ENCODE results near the gene RAD9A. TPM values are rescaled to one million over a fixed set of nuclear protein-coding genes. Genes with fewer than 3 reads are reported as not detected.

RAD9A gene
- total and polyA plus RNA-seq, 2 of the 4 experiments (the other 2 are of a cell fraction), result 2.0 to 10.3 TPM

DNA sequence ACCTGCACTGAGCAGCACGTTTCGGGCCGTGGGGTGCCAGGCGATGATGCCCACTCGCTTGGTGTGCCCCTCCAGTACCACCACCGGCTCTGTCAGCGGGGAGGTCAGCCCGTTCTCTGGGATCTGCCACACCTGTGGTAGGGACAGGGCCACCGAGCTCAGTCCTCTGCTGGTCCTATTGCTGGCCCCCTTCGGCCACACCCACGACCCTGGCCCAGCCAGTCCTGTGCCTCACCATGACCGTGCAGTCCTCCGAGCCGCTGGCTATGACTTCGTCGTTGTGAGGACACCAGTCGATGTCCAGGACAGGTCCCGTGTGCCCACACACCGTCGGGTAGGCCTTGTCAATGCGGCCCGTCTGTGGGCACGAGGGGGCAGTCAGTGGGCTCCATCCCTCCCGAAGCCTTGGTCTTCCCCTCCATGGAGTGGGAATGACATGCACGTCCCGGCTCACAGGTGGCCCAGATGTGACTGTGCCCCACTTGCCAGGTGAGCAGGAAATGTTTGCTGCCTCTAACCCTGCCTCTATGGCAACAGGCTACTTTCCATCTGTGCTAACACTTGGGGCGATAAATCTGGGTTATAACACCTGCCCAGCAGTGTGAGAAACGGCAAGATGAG lies 50.1 kb downstream of the RAD9A start:
- H3K4me1 ChIP-seq (ENCODE audit: control insufficient read depth, insufficient read depth, low read length), result peaks cover 3% of the 10 kb centered on the region; the same call in 1 of the 2 replicates
- ChIA-PET CTCF (no interaction called here), POLR2A (ENCODE audit: unreplicated experiment) (interaction anchor here (0.5 kb wide), 1 partner anchor 11 kb away, joined by 3 read pairs; no protein-coding TSS in a partner anchor)
- peaks cover 8% of the 10 kb centered on the region; the same call in 1 of the 2 replicates for H3K9me1 ChIP-seq (ENCODE audit: insufficient read depth, low read length)
- intact Hi-C loops (cut with micrococcal nuclease), result no loop called here
- H2AK5ac ChIP-seq (ENCODE audit: low read depth, low read length), result peak overlapping the region; percentile 15; the same call in 1 of the 2 replicates
- no peak overlapping the region for H3K4me3 ChIP-seq (ENCODE audit: insufficient read depth, low read depth, low read length)
- no peak overlapping the region for H3K56ac ChIP-seq (ENCODE audit: extremely low read depth, insufficient read depth, low read length)
- no peak overlapping the region for H3K23ac ChIP-seq (ENCODE audit: low read depth, low read length)
- no peak overlapping the region for H2BK5ac ChIP-seq (ENCODE audit: low read depth, low read length, poor library complexity, severe bottlenecking)
- 88% methylated on average over 22 of the region's 28 CpGs; no CpG with 5 or more reads in 1 of the 2 experiments for WGBS, 2 experiments (ENCODE audit: extremely low coverage in 2 of 2, insufficient read length in 1 of 2)
- H2AFZ ChIP-seq (replicated peaks; ENCODE audit: low read length, poor library complexity), result no peak overlapping the region
- H3K79me1 ChIP-seq (ENCODE audit: low read depth in 1 of 2, low read length in 2 of 2), result peaks cover 8 to 26% of the 10 kb centered on the region in 2 experiments
- no peak for TF ChIP-seq CEBPB (IDR thresholded peaks at IDR 0.05; ENCODE audit: low read depth, low read length)
- no peak for TF ChIP-seq MXI1 (IDR thresholded peaks at IDR 0.05; ENCODE audit: borderline replicate concordance, low read depth, low read length)
- no peak for TF ChIP-seq NFE2L2 (IDR thresholded peaks at IDR 0.05; ENCODE audit: low read depth, low read length)
- no peak for TF ChIP-seq RCOR1 (IDR thresholded peaks at IDR 0.05; ENCODE audit: insufficient replicate concordance, low read length)
- TF ChIP-seq, protein P1, sequence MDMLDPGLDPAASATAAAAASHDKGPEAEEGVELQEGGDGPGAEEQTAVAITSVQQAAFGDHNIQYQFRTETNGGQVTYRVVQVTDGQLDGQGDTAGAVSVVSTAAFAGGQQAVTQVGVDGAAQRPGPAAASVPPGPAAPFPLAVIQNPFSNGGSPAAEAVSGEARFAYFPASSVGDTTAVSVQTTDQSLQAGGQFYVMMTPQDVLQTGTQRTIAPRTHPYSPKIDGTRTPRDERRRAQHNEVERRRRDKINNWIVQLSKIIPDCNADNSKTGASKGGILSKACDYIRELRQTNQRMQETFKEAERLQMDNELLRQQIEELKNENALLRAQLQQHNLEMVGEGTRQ (IDR thresholded peaks at IDR 0.05; ENCODE audit: low read depth, low read length), result no peak
- no peak for TF ChIP-seq RFX5 (IDR thresholded peaks at IDR 0.05; ENCODE audit: low read depth, low read length)
- no peak for TF ChIP-seq MAZ (IDR thresholded peaks at IDR 0.05; ENCODE audit: borderline replicate concordance, low read depth, low read length)
- TF ChIP-seq SMC3 (IDR thresholded peaks at IDR 0.05; ENCODE audit: low read depth, low read length), result no peak
- TF ChIP-seq, protein P2, sequence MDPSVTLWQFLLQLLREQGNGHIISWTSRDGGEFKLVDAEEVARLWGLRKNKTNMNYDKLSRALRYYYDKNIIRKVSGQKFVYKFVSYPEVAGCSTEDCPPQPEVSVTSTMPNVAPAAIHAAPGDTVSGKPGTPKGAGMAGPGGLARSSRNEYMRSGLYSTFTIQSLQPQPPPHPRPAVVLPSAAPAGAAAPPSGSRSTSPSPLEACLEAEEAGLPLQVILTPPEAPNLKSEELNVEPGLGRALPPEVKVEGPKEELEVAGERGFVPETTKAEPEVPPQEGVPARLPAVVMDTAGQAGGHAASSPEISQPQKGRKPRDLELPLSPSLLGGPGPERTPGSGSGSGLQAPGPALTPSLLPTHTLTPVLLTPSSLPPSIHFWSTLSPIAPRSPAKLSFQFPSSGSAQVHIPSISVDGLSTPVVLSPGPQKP (IDR thresholded peaks at IDR 0.05; ENCODE audit: borderline replicate concordance, low read depth, low read length), result no peak
- no peak for TF ChIP-seq MAFK (IDR thresholded peaks at IDR 0.05; ENCODE audit: low read depth, low read length)
- TF ChIP-seq POLR2A (IDR thresholded peaks at IDR 0.05; ENCODE audit: low read depth, low read length), result no peak
- no peak for TF ChIP-seq BHLHE40 (IDR thresholded peaks at IDR 0.05; ENCODE audit: low read depth, low read length)
- TF ChIP-seq RAD21 (IDR thresholded peaks at IDR 0.05; ENCODE audit: low read length), result no peak
- TF ChIP-seq CHD1 (IDR thresholded peaks at IDR 0.05; ENCODE audit: low read depth, low read length), result no peak
- no peak for TF ChIP-seq CTCF (conservative IDR thresholded peaks at IDR 0.05; ENCODE audit: low read depth, low read length)
- no peak for TF ChIP-seq FOS (IDR thresholded peaks at IDR 0.05; ENCODE audit: low read depth, low read length)
- no peak overlapping the region for H2BK15ac ChIP-seq (ENCODE audit: low read depth, low read length)
- no peak overlapping the region; a peak in 1 of 4 replicates for H4K8ac ChIP-seq (ENCODE audit: low read depth in 2 of 2, low read length in 2 of 2)
- TSS peak; percentile 73 for BruUV-seq (replicated peaks)
- no peak overlapping the region for H3K4ac ChIP-seq (ENCODE audit: low read depth, low read length)
- no peak overlapping the region for H3K18ac ChIP-seq (ENCODE audit: low read depth, low read length)
- DNase-seq, result no peak
- no peak overlapping the region for H3K14ac ChIP-seq (replicated peaks; ENCODE audit: low read depth, low read length)
- H2AK9ac ChIP-seq (replicated peaks; ENCODE audit: low read depth, low read length, poor library complexity), result peak overlapping the region; percentile 78
- H3K36me3 ChIP-seq (ENCODE audit: control insufficient read depth, insufficient read depth, low read length), result peaks cover 40% of the 10 kb centered on the region; the same call in 1 of the 2 replicates
- ATAC-seq (ENCODE audit: low read depth), result no peak
- dilution Hi-C loops (cut with HindIII; ENCODE audit: low sequenced_read_pairs, unreplicated experiment), result no loop called here
- H4K91ac ChIP-seq (ENCODE audit: insufficient read depth, low read depth, low read length), result no peak overlapping the region
- H3K9me3 ChIP-seq (ENCODE audit: control insufficient read depth, insufficient read depth, low read length), result no peaks in the 10 kb centered on the region
- no peak overlapping the region for H2BK20ac ChIP-seq (ENCODE audit: low read depth, low read length)
- H3K4me2 ChIP-seq (ENCODE audit: low read depth, low read length), result no peak overlapping the region
- no peak overlapping the region for H4K5ac ChIP-seq (ENCODE audit: low read depth, low read length)
- H3K27ac ChIP-seq (ENCODE audit: insufficient read depth, low read length), result no peak overlapping the region
- H3K27me3 ChIP-seq (ENCODE audit: control insufficient read depth, insufficient read depth, low read length), result no peaks in the 10 kb centered on the region
- peaks cover 8% of the 10 kb centered on the region for H4K20me1 ChIP-seq (ENCODE audit: insufficient read depth, low read length)
- in situ Hi-C loops (cut with MboI; ENCODE audit: low sequenced_read_pairs), result no loop called here
- no peak overlapping the region for H2BK120ac ChIP-seq (ENCODE audit: low read depth, low read length)
- no peak overlapping the region for H3K9ac ChIP-seq (ENCODE audit: low read depth, low read length)
